OCI-LY1 (cell line): ENCODE measurements around the gene PPIL4.

Experiments used
- H2AFZ ChIP-seq: fragments of 200-600 bp; sonication (generic), shearing (Covaris generic); 2 replicates; pipeline ENCODE4 v1.6.0; 2014; ENCODE audit warnings: antibody characterized with exemption, mild to moderate bottlenecking, low read length
- H3F3A ChIP-seq: fragments of 200-600 bp; sonication (generic), shearing (Covaris generic); 2 replicates; pipeline ENCODE4 v1.6.0; 2014; ENCODE audit warnings: mild to moderate bottlenecking, antibody characterized with exemption, low read length, moderate library complexity; ENCODE audit not compliant: insufficient read depth
- H3K27ac ChIP-seq: fragments of 200-600 bp; sonication (generic); 2 replicates; pipeline ENCODE4 v1.5.1; 2014; ENCODE audit warnings: low read length, mixed run types, mild to moderate bottlenecking, low read depth; ENCODE audit not compliant: poor library complexity, severe bottlenecking
- H3K27me3 ChIP-seq: fragments of 200-600 bp; sonication (generic); 2 replicates; pipeline ENCODE4 v1.6.0; 2014; ENCODE audit warnings: antibody characterized with exemption, mild to moderate bottlenecking, low read length, moderate library complexity; ENCODE audit not compliant: insufficient read depth
- H3K36me3 ChIP-seq: fragments of 200-600 bp; sonication (generic); 2 replicates; pipeline ENCODE4 v1.6.1; 2014; ENCODE audit warnings: mild to moderate bottlenecking, antibody characterized with exemption, low read length, moderate library complexity, mixed read lengths; ENCODE audit not compliant: insufficient read depth
- H3K4me1 ChIP-seq: fragments of 200-600 bp; sonication (generic); 2 replicates; pipeline ENCODE4 v1.5.1; 2014; ENCODE audit warnings: mild to moderate bottlenecking, low read length, moderate library complexity; ENCODE audit not compliant: insufficient read depth, severe bottlenecking
- H3K4me2 ChIP-seq: fragments of 200-600 bp; sonication (generic), shearing (Covaris generic); 2 replicates; pipeline ENCODE4 v1.6.1; 2014; ENCODE audit warnings: low read length
- H3K4me3 ChIP-seq: fragments of 200-600 bp; sonication (generic); 2 replicates; pipeline ENCODE4 v1.5.1; 2014; ENCODE audit warnings: low read length, low read depth, mild to moderate bottlenecking, mixed read lengths; ENCODE audit not compliant: poor library complexity, severe bottlenecking
- H3K79me2 ChIP-seq: fragments of 200-600 bp; shearing (Covaris generic); 2 replicates; pipeline ENCODE4 v1.6.1; 2016; ENCODE audit warnings: mixed run types, low read length, mixed read lengths; ENCODE audit not compliant: insufficient read depth
- H3K9ac ChIP-seq: fragments of 200-600 bp; sonication (generic), shearing (Covaris generic); 2 replicates; pipeline ENCODE4 v1.6.1; 2014; ENCODE audit warnings: mild to moderate bottlenecking, low read length, mixed read lengths
- H3K9me2 ChIP-seq: fragments of 200-600 bp; sonication (generic), shearing (Covaris generic); 2 replicates; pipeline ENCODE4 v1.6.1; 2014; ENCODE audit warnings: low read depth, mild to moderate bottlenecking, low read length, mixed read lengths
- H3K9me3 ChIP-seq: fragments of 200-600 bp; shearing (Covaris generic); 2 replicates; pipeline ENCODE4 v1.6.1; 2014; ENCODE audit warnings: low read length, mixed read lengths
- H4K20me1 ChIP-seq: fragments of 200-600 bp; sonication (generic), shearing (Covaris generic); 2 replicates; pipeline ENCODE4 v1.6.0; 2016; ENCODE audit warnings: mild to moderate bottlenecking, low read length; ENCODE audit not compliant: insufficient read depth
- CTCF ChIP-seq: fragments of 200-600 bp; sonication (generic), shearing (Covaris generic); IDR thresholded peaks from 2 replicates; pipeline ENCODE4 v1.5.1; 2017; ENCODE audit warnings: mild to moderate bottlenecking, antibody characterized with exemption, low read length, moderate library complexity, mixed read lengths
- EZH2 ChIP-seq: fragments of 200-600 bp; sonication (generic), shearing (Covaris generic); IDR thresholded peaks from 2 replicates; pipeline ENCODE4 v1.8.0; 2017; ENCODE audit warnings: borderline replicate concordance, mixed run types, mild to moderate bottlenecking, antibody characterized with exemption, low read length, moderate library complexity, mixed read lengths

The PPIL4 gene

GRCh38 chr6:149541139-149541538 lies 4.7 kb downstream of the PPIL4 start:
- H3K9ac ChIP-seq: no peak overlapping the region
- H3K4me2 ChIP-seq: no peak overlapping the region
- peaks cover 22% of the 10 kb centered on the region for H3K4me1 ChIP-seq
- H3K4me3 ChIP-seq: no peak overlapping the region
- H3K27me3 ChIP-seq: no peaks in the 10 kb centered on the region
- TF ChIP-seq EZH2 (no peak), CTCF (no peak)
- no peaks in the 10 kb centered on the region for H3F3A ChIP-seq
- H2AFZ ChIP-seq: no peak overlapping the region
- peaks cover 50% of the 10 kb centered on the region for H3K79me2 ChIP-seq
- H3K36me3 ChIP-seq: peaks cover 38% of the 10 kb centered on the region
- H3K9me3 ChIP-seq: no peaks in the 10 kb centered on the region
- H3K9me2 ChIP-seq: no peaks in the 10 kb centered on the region
- H4K20me1 ChIP-seq: no peaks in the 10 kb centered on the region
- H3K27ac ChIP-seq: no peak overlapping the region

GRCh38 chr6:149534742-149535141 lies 11.1 kb downstream of the PPIL4 start:
- H3K9me2 ChIP-seq: no peaks in the 10 kb centered on the region
- H3K4me1 ChIP-seq: no peaks in the 10 kb centered on the region
- TF ChIP-seq EZH2: no peak
- TF ChIP-seq CTCF: no peak
- no peaks in the 10 kb centered on the region for H3K27me3 ChIP-seq
- H3K27ac ChIP-seq: no peak overlapping the region
- no peaks in the 10 kb centered on the region for H3K79me2 ChIP-seq
- no peaks in the 10 kb centered on the region for H4K20me1 ChIP-seq
- no peaks in the 10 kb centered on the region for H3K9me3 ChIP-seq
- no peak overlapping the region for H3K4me2 ChIP-seq
- peaks cover 79% of the 10 kb centered on the region for H3K36me3 ChIP-seq
- no peak overlapping the region for H3K9ac ChIP-seq
- H3K4me3 ChIP-seq: no peak overlapping the region
- H3F3A ChIP-seq: no peaks in the 10 kb centered on the region
- no peak overlapping the region for H2AFZ ChIP-seq

- TF ChIP-seq CTCF (no peak), EZH2 (no peak)
- H3K79me2 ChIP-seq: no peaks in the 10 kb centered on the region
- no peak overlapping the region for H3K27ac ChIP-seq
- no peak overlapping the region for H3K9ac ChIP-seq
- no peaks in the 10 kb centered on the region for H3K4me1 ChIP-seq
- no peaks in the 10 kb centered on the region for H3K27me3 ChIP-seq
- H3K9me2 ChIP-seq: no peaks in the 10 kb centered on the region
- peaks cover 83% of the 10 kb centered on the region for H3K36me3 ChIP-seq
- no peaks in the 10 kb centered on the region for H3K9me3 ChIP-seq
- H3K4me3 ChIP-seq: no peak overlapping the region
- H3K4me2 ChIP-seq: no peak overlapping the region
- no peak overlapping the region for H2AFZ ChIP-seq
- H3F3A ChIP-seq: no peaks in the 10 kb centered on the region; the same call in 1 of the 2 replicates
- H4K20me1 ChIP-seq: no peaks in the 10 kb centered on the region
These were observed 16.2 kb downstream of the PPIL4 start for GRCh38 chr6:149529650-149530049.
